Endometrium (tissue), 2 donors: ENCODE measurements around the gene MARCHF10.

ENCODE experiments used
- FAIRE-seq: peaks from 2 replicates; lab custom pipeline; 2012; peaks lifted over from hg19 to GRCh38; lab: Jason Lieb, UNC
- donor health status: control.
- donor health status: control.

MARCHF10 gene

DNA sequence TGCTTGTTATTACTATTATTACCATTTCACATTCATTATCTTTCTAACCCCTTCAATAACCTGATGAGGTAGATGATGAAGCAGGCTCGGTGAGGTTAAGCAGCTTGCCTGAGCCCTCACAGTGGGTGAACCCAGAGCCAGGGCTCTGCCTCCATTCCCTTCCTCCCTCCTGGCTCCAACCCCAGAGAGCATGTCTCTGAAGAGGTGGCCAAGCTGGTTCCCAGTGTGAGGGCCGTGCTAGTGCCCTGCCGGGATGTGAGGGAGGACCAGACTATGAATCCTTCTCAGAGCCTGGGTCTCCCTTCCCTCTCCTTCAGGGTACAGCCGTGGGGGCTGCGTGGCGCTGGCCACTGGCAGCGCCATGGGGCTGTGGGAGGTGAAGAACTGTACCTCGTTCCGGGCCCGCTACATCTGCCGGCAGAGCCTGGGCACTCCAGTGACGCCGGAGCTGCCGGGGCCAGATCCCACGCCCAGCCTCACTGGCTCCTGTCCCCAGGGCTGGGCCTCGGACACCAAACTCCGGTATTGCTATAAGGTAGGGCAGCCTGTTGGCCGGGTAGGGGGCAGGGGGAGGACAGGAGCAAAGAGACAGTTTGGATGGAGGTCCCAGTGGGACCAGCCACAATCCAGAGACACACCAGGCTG, 131.0 kb downstream of the MARCHF10 start:
- FAIRE-seq, result no peak

GRCh38 chr17:62676231-62676943, 131.7 kb downstream of the MARCHF10 start:
- no peak for FAIRE-seq

DNA sequence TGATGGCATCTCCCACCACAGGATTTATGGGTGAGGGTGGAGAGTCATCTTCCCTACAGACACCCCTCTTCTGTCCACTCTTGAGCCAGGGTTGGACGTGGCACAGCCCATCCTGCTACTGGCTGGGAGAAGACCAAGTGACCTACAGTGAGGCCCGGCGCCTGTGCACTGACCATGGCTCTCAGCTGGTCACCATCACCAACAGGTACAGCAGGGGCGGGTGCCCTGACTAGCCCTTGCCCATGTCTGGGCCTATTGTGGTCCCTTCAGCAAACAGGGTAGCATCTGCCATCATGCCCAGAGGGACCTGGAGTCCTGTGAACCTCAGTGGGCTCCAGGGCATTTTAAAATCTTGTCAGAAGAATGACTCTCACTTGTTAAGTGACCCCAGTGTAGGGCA, 132.4 kb downstream of the MARCHF10 start:
- FAIRE-seq, result no peak

- no peak for FAIRE-seq
Measured at GRCh38 chr17:62675260-62675659, 132.9 kb downstream of the MARCHF10 start.

DNA sequence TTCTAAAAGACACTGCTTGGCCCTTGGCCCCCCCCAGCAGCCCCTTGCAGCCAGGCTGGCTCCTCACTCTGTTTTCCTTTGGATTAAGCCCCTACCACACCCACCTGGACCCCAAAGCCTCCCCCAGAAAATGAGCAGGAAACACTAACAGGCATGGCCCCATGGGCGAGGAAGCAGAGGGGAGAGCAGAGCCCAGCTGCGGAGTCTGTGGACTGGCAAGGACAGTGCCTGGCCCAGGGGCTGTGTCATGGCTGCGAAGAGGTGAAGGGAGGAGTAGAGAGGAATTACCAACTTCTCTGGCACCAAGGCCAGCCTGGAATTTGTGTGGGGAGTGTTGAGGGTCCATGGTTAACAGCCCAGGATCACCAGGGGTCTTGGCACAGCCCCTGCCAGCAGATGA, 133.3 kb downstream of the MARCHF10 start:
- no peak for FAIRE-seq

DNA sequence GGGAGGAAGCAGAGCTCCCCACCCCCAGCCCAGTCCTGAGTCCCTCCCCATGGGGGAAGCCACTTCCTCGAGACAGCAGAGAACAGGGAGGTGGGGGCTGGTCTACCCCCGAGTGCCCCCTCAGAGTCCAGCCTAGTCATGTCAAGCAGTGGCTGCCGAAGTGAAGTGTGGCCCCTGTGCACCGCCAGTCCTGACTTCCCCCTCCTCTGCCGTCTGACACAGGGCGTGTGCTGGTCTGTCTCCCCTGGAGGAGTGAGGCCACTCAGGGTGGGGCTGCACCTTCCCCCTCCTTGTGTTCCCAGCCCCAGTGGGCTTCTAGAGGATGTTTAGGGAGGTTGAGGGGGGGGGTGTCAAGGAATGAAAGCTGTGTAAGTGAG, 133.8 kb downstream of the MARCHF10 start:
- no peak for FAIRE-seq

DNA sequence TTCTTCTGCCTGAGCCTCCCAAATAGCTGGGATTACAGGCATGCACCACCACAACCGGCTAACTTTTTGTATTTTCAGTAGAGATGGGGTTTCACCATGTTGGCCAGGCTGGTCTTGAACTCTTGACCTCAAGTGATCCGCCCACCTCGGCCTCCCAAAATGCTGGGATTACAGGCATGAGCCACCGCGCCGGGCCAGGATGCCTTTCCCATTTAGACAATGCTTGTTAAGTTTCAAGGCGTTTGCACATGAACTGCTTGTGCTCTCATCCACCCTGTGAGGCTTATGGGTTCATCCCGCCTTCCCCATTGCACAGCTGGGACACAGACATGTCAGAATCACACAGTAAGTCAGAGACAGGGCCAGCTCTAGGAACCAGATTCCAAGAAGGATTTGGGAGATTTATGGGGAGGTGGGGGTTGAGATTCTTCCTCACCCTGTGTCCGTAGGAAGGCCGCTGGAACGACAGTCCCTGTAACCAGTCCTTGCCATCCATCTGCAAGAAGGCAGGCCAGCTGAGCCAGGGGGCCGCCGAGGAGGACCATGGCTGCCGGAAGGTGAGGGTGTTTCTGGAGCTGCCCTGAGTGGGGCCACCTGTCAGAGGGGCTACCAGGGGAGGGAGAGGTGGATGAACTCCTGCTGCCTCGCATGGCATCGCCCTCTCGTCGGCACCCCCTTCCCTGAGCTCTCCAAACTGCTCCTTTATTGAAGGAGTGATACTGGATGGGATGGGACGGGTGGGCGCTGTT, 134.3 kb downstream of the MARCHF10 start:
- FAIRE-seq, result no peak

- FAIRE-seq, result no peak
Measured at GRCh38 chr17:62672957-62673356, 135.2 kb downstream of the MARCHF10 start.

- FAIRE-seq, result no peak
Measured at GRCh38 chr17:62671553-62671952, 136.6 kb downstream of the MARCHF10 start.

- FAIRE-seq, result no peak
Measured at GRCh38 chr17:62670202-62670821, 137.8 kb downstream of the MARCHF10 start.

DNA sequence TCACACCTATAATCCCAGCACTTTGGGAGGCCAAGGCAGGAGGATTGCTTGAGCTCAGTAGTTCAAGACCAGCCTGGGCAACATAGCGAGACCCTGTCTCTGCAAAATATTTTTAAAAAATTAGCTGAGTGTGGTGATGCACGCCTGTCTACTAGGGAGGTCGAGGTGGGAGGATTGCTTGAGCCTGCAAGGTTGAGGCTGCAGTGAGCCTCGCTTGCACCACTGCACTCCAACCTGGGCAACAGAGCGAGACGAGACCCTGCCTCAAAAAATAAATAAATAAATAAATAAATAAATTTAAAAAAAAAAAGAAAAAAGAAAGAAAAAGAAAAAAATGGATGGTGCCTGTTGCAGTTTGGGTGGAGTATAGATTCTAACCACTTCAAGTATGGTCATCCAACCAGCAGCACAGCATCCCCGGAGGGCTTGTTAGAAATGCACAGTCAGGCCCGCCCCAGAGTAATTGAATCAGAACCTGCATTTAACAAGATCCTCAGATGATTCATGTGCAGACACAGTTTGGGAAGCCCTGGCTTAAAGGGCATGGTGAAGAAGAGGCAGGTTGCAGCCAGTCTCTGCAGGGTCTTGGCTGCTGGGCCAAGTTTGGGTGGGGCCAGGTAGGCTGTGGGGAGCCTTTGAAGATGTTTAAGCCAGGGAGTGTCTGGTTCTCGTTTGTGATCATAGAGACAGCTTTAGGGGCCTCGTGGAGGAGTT, 139.9 kb downstream of the MARCHF10 start:
- no peak for FAIRE-seq

- FAIRE-seq, result no peak
Measured at GRCh38 chr17:62666801-62667591, 141.1 kb downstream of the MARCHF10 start.

DNA sequence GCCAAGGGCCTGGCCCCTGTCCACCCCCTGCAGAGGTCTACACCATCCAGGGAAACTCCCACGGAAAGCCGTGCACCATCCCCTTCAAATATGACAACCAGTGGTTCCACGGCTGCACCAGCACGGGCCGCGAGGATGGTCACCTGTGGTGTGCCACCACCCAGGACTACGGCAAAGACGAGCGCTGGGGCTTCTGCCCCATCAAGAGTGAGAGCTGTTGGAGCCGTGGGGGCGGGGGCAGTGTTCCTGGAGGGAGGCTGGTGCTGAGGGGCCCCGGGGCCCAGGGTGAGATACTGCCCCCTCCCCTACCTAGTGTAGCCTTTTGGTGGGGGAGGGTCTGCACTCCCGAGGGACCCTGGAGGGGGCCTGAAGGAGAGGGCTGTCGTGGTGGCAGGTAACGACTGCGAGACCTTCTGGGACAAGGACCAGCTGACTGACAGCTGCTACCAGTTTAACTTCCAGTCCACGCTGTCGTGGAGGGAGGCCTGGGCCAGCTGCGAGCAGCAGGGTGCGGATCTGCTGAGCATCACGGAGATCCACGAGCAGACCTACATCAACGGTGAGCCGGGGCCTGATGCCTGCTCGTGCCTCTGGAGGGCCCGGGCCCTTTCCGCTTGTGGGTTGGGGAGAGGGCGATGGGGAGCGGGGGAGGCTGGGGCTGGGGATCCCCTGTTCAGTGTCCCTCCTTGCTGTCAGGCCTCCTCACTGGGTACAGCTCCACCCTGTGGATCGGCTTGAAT, 141.9 kb downstream of the MARCHF10 start:
- FAIRE-seq, result no peak

DNA sequence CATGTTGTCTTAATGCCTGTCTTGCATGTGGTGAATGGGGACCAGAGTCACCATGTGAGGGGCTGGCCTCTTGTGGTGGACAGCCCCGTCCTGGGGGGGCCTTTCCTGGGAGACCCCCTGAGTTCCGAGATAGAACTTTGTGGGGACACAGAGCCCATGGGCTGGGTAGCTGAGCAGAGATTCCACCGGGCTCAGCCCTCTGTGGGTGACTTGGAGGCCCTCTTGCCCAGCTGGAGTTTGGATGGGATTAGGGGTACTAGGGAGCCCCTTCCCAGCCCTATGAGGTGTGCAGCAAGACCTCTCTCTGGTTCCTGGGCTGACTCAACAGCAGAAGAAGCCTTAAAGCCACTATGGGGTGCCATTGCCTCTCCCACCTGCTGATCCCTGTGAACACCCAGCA, 142.5 kb downstream of the MARCHF10 start:
- FAIRE-seq, result no peak

GRCh38 chr17:62664336-62665120, 143.6 kb downstream of the MARCHF10 start:
- FAIRE-seq, result no peak

GRCh38 chr17:62663304-62663703, 144.8 kb downstream of the MARCHF10 start:
- FAIRE-seq, result no peak

GRCh38 chr17:62662855-62663254, 145.3 kb downstream of the MARCHF10 start:
- no peak for FAIRE-seq

GRCh38 chr17:62661337-62661736, 146.8 kb downstream of the MARCHF10 start:
- FAIRE-seq, result no peak

DNA sequence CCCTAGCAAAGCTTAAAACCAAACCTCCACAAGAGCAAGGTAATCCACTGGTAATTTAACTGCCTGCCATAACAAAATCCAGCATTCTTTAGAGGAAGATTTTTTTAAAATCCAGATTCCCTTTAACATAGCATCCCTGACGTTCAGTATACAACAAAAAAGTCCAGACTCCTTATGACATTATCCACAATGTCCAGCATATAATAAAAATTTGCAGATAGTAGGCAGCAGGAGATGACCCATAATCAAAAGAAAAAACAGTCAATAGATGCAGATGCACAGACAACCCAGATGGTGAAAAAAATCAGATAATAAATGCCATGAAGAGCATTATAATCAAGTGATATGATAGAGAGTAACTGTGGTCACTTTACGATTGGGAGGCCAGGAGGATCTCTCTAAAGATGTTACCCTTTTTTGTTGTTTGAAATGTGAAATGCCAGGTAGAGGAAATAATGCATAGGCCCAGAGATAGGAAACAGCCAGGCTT, 147.4 kb downstream of the MARCHF10 start:
- no peak for FAIRE-seq
